Measurements from ENCODE around the gene PTPRH. TPM values are rescaled to one million over a fixed set of nuclear protein-coding genes. Genes with fewer than 3 reads are reported as not detected.
"Not testable (repeated sequence)": the region's sequence is repeated elsewhere in the genome, so short reads cannot be mapped to it uniquely, and the experiment has no call there.

Gene PTPRH
- total RNA-seq, 4 donors from 2014 or later: 1.4 to 9.8 (median 5.5) TPM

DNA sequence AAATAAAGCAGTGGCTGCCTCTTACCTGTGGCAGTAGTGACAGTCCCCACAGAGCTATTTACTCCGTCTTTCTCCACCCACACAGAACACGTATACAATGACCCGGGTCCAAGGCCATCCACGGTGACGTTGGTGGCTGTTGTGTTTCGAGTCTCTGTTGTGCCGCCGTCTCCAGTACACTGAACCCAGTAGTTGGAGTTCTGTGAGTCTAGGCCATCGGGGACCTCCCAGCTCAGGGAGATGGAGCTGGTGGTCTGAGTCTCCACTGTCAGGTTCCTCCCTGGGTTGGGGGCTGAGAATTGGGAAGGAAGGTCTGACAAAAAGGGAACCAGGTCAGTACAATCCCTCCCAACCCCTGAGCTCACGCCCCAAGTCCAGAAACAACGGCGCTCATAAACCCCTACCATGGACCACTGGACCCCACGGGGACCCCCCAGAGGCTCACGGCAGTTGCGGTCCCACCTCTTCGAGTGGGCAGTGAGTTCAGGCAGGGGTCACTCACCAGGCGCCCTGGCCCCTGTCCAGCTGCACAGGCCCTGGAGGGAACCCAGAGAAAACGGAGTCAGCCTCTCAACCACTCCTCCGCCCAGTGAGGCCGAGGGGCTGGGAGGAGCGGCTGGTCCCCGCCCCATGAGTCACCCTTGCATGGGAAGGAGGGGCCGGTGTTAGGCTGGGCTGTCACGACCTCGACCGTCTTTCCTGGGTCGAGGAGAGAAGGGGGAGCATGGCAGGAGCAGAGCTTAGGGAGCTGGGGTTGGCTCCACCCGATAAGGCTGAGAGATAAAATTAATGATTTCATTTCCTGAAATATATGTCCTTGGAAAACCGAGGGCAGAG is 2.4 kb downstream of the PTPRH start:
- no peak for TF ChIP-seq CTCF (IDR thresholded peaks at IDR 0.05)
- peak; percentile 61 for DNase-seq (ENCODE audit: low spot score)
- peak; percentile 95 for ATAC-seq (ENCODE audit: low FRiP score)

DNA sequence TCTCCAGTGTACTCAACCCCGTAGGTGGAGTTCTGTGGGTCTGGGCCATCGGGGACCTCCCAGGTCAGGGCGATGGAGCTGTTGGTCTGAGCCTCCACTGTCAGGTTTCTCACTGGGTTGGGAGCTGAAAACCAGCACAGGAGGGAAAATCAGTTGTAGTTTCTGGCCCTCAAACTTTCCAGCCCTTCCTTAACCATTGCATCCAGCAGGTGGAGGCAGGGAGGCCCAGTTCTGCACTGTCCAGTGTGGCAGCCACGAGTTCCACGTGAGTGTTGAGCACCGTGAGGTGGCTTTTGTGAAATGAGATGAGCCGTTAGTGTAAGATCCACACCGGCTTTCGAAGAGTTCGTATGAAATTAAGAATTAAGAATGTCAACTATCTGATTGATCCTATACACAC is 7.1 kb downstream of the PTPRH start:
- not testable (repeated sequence) for DNase-seq (ENCODE audit: low spot score); ATAC-seq (ENCODE audit: low FRiP score)

GRCh38 chr19:55199620-55200204 is 9.6 kb downstream of the PTPRH start:
- no peak for TF ChIP-seq CTCF (IDR thresholded peaks at IDR 0.05)
- ATAC-seq (ENCODE audit: low FRiP score) (no peak), DNase-seq (ENCODE audit: low spot score) (no peak)

DNA sequence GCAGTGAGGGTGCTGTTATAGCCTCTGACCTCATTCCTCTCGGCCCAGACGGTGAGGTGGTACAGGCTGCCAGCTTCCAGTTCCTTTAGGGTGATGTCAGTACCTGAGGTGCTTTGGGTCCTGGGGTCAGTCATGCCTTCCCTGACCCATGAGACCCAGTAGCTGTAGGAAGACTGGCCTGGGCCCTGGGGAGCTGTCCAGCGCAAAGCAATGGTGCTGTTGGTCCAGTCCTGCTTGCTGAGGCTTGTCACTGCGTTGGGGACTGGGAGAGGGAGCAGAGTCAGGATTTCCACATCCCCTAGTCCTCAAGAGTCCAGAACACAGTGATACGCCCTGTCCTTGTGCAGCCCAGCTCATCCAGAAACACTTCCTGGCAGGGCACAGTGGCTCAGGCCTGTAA is 10.7 kb downstream of the PTPRH start:
- no peak for DNase-seq (ENCODE audit: low spot score)
- no peak for ATAC-seq (ENCODE audit: low FRiP score)
- no peak for TF ChIP-seq CTCF (IDR thresholded peaks at IDR 0.05)

GRCh38 chr19:55197528-55197927 is 11.8 kb downstream of the PTPRH start:
- ATAC-seq (ENCODE audit: low FRiP score): no peak

DNA sequence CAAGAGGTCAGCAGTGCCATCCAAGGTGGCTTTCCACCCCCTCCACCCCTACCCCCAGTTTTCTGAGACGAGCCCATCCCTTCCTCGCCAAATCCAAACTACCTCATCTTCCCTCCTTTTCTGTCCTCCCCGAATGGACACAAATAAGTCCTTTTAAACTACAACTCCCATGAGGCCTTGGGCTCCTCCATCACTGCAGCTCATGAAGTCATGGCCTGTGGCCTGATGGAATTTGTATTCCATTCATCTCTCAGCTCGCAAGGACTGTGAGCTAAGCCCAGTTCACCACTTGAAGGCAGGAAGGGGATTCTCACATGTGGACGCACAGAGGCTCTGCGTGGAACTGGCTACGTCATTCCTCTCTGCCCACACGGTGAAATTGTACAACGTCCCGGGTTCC is 12.5 kb downstream of the PTPRH start:
- no peak for ATAC-seq (ENCODE audit: low FRiP score)
- DNase-seq (ENCODE audit: low spot score): no peak
- no peak for TF ChIP-seq CTCF (IDR thresholded peaks at IDR 0.05)

More at GRCh38 chr19:55197528-55197927, 11.8 kb downstream of the PTPRH start:
- TF ChIP-seq CTCF (IDR thresholded peaks at IDR 0.05): no peak
- no peak for DNase-seq (ENCODE audit: low spot score)

GRCh38 chr19:55193481-55193880 is 15.8 kb downstream of the PTPRH start:
- ATAC-seq (ENCODE audit: low FRiP score) (no peak), DNase-seq (ENCODE audit: low spot score) (no peak)
- TF ChIP-seq CTCF (IDR thresholded peaks at IDR 0.05): no peak
